Ecto neural progenitor cell (in vitro differentiated cells): ENCODE measurements around the gene C11orf52.
"Not testable (repeated sequence)": the region's sequence is repeated elsewhere in the genome, so short reads cannot be mapped to it uniquely, and the experiment has no call there.

Experiments
- DNase-seq: peaks from one replicate; pipeline ENCODE4 v3.0.0-alpha.2; 2018; ENCODE audit warnings: low spot score

Gene C11orf52

DNA sequence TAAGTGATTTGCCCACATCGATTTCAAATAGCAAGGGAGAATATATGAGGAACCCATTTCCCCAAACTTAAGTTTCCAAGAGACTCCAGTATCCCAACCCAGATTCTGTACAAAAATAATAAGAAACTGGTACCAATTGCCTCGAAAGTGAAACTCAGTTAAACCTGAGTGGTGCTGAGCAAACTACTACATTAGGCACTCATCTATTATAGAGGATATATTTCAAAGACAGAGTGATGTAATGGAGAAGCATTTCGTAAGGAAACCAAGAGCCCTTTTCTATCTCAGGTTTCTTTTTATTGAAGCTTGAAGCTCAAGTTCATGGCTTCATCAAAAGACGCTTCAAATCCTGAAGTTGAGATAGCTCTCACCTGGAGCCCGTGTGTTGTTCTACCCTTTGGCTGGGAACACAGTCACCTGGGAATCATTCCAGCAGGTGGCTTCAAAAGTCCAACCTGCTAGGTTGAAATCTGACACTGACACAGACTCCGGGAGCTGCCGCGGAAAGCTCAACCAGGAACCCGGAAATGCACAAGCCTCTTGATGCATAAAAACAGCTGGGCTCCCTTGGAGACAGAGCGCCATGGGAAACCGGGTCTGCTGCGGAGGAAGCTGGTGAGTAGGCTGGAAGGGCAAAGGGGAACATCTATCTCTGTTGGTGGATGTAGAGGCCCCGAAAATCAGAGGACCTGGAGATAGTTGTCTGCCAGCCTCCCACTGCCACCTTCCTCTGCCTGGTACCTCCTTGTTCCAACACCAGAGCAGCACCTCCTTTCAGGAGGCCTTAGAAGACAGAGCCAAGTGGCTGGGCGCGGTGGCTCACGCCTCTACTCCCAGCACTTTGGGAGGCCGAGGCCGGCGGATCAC, at the start of gene C11orf52:
C11orf52 (plus strand) TSS at position 524 of the 867 bp plus-strand sequence; CDS start at position 584, 60 bp downstream.
- DNase-seq = no peak

DNA sequence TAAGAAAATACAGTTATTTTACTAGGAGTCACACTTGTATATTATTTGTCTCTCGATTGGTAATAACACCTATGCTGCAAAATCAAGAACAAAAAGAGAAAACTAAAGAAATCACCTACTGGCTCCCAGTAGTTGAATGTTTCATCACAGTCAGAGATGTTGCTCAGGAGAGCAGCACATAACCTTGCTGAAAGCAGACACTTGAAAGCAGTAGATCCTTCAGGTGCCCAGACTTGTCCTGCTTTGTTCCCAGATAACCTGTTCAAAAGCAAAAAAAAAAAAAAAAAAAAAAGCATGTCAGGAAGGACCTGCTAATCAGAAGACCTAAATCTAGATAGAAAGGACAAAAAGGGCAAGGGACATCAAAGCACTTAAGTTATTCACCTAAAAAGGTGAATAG, 48.6 kb upstream of the C11orf52 start:
- no peak for DNase-seq

GRCh38 chr11:111870522-111870885, 48.2 kb upstream of the C11orf52 start:
- no peak for DNase-seq

DNA sequence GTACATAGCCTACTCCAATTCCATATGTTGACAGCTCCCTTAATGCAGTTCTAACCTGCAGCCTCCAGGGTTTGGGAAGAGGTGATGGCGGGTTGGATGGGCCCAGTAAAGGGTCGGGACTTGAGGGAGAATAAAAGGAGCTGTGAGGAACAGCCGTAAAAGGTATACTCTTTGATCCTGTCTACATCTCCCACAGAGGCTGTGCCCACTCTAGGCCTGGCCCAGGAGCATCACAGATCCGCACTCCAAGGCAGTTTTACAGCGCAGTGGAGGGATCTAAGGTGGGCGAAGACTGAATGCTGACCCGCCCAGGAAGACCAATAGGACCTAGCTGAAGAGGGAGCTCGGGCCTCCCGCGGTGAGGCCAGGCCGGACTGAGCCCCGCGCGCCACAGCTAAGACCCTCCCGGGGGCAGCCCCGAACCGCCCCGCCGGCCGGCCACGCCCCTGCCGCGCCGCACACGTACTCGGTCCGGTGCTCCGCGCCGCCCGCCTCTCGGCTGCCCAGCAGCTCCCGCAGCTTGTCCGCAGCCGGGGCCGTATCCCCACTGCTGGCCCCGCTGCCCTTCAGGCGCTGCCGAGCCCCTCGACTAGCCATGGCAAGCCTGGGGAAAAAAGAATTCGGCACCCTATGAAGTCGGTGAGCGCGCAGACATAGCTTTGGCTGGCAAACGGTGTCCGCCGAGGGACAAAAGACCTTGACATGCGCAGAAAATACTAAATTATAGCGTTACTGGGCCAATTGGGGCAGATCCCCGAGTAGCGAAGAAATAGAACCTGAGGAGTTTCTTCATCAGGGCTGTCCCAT, 47.6 kb upstream of the C11orf52 start, which contains the start of gene ALG9:
ALG9 (minus strand) TSS at position 696 of the 807 bp plus-strand sequence; CDS start at position 597, 99 bp downstream.
- DNase-seq = peak; percentile 86

GRCh38 chr11:111871693-111872161, 47.0 kb upstream of the C11orf52 start:
- no peak for DNase-seq

GRCh38 chr11:111878385-111878848, 40.3 kb upstream of the C11orf52 start:
- no peak for DNase-seq

GRCh38 chr11:111878849-111879636, 39.7 kb upstream of the C11orf52 start, which contains the start of the genes CFAP68 and FDXACB1:
TSS of gene CFAP68 (plus strand) at chr11:111879541. CDS start at chr11:111879561, 20 bp downstream.
TSS of gene FDXACB1 (minus strand) at chr11:111879165. CDS start at chr11:111879132, 33 bp downstream.
- peak; percentile 99 for DNase-seq

GRCh38 chr11:111879637-111879960, 39.1 kb upstream of the C11orf52 start:
- DNase-seq = no peak

DNA sequence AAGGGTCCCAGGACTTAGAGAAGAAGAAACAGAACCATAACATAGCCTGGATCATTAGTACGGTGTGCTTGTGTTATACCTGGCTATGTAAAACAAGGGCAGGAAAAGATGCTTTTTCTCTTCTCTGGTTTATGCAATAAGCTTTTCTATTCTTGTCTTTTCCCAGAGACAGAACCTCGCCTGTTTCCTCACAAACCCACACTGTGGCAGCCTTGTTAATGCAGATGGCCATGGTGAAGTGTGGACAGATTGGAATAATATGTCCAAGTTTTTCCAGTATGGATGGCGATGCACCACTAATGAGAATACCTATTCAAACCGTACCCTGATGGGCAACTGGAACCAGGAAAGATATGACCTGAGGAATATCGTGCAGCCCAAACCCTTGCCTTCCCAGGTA, 36.5 kb upstream of the C11orf52 start:
- no peak for DNase-seq

GRCh38 chr11:111885053-111885452, 33.7 kb upstream of the C11orf52 start:
- DNase-seq = not testable (repeated sequence)

DNA sequence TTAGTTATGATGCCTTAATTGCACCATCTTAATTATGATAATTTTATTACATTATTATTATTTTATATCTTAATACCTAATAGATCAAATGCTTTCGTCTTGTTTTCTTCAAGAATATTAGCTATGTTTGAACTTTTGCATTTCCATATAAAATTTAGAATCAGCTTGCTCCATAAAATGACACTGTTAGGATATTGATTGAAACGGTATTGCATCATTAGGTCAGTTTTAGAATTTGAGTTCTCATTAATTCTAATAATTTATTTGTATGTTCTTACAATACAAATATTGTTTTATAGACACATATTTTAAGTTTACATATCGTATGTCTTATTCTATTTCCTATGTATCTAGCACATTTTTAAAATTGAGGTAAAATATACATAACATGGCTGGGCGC, 32.7 kb upstream of the C11orf52 start:
- DNase-seq = no peak

- no peak for DNase-seq
Observed at GRCh38 chr11:111886844-111887243, 31.9 kb upstream of the C11orf52 start.

GRCh38 chr11:111905411-111905810, 13.3 kb upstream of the C11orf52 start:
- no peak for DNase-seq

GRCh38 chr11:111906680-111907079, 12.0 kb upstream of the C11orf52 start:
- no peak for DNase-seq

DNA sequence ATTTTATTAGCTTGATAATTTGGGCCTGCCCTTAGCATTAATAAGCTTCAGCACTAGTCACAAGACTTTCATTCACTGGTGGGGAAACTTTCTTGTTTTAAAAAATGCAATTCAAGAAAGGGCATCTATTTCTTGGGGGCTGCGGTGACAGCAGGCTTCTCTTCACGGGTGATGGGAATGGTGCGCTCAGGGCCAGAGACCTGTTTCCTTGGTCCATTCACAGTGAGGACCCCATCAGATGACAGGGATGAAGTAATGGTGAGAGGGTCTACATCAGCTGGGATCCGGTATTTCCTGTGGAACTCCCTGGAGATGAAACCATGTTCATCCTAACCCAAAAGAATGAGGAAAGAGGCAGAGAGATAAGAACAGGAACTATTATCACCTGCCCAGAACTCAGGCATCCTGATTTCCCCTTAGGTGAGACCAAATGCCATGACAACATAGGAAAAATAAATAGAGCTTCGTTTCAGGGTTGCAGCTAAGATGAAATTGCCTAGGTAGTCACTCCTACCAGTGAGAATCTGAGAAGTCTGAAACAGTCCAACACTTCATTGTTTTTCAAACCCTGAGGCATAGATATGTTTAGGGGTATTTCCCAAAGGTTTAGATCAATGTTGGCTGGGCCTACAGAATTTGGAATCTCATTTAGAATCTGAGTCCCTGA, 9.9 kb upstream of the C11orf52 start:
- DNase-seq = no peak

GRCh38 chr11:111909378-111909777, 9.3 kb upstream of the C11orf52 start:
- no peak for DNase-seq

DNA sequence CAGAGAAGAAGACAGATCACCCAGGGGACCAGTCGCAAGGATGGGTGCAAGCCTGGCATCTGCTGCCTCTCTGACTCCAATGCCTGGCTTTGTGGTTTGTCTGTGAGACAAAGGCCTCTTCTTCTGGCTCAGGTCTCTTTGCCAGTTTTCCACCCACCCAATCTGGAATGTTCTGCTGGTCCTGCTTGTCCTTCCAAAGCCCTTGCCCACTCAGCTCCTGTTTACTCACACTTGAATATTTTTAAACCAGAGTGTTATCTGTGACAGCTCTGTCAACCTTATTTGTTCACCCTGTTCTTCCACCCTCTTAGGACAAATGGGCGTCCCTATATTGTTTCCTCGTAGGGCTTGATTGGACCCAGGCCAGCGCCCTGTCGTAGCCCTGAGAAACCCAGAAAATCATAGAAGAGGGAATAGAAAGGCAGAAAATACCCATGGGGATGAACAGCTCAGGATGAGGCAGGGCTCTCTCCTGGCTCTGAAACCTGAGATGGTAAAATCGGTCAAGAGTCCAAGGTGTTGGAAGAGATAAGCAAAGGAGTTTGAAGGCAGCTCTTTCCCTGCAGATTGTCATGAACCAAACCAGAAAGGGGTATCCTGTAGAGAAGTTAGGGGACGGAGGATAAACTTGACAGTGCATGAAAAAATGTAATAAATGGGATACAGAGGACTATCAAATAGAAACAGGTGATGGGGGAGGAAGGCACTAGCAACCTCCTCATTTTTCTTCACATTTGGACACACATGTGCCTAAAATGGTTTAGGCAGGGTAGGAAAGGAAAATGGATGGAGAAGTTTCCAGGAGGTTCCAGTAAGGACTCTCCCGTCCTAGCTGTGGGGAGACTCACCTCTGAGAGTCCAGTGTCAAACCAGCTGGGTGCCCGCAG, 7.8 kb upstream of the C11orf52 start:
- DNase-seq = no peak

DNA sequence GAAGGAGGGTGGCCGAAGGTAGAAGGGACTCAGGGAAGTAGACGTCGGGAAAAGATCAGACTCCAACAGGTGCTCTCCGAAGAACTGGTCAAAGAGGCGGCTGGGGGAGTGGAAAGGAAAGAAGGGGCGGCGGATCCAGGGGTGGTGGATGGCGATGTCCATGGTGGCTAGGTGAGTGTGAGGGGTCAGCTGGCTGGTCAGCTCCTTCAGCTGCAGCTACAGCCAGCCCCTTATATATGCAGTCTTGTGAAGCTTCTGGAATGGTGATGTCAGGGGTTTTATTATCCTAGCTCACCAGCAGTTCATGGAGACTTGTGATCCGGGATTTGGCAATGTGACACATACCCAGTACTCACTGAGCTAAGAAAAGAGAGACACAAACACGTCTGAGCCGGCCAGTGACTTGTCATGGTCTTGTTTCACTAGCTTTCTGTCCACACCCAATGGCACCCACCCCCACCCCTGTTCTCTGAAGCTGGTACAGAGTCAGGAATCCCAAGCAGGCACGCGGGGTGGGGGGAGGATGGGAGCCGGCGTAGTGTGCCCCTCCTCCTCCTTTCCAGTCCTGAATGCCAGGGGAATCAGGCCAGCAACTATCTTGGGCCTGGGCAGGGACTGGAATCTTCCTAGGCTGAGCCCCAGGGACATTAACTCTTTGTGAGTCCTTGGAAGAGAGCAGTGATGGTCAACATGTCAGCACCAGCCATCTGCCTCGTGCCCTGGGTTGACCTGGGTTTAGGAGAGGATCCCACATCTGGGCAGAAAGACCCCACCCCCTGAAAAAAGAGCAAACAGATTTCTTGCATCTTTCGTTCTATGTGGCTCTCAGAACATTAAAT, 6.9 kb upstream of the C11orf52 start, which contains the start of gene CRYAB:
CRYAB (minus strand) TSS at position 208 of the 839 bp plus-strand sequence; CDS start at position 162, 46 bp downstream.
- DNase-seq = no peak

DNA sequence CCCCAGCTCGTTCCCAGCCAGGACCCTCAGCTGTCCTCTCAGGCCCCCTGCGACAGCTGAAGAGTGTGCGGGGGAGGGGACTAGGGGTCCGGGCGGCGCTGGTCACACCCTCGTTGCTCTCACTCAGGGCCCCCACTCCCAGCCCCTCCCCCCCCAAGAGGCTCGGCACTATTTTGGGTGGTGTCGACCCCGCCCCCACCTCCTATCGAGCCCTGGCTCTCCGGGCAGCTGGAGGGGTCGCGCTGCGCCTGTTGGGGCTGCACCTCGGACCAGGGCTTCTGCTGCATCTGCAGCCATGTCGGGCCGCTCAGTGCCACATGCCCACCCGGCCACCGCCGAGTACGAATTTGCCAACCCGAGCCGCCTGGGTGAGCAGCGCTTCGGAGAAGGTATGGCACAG, 6.2 kb upstream of the C11orf52 start, which contains the start of gene HSPB2:
HSPB2 (plus strand) TSS at position 200 of the 400 bp plus-strand sequence; CDS start at position 296, 96 bp downstream.
- no peak for DNase-seq
